SH-SY5Y (cell line): ENCODE measurements around the gene RPS6KA4.

ENCODE experiments used
- GATA2 ChIP-seq: IDR thresholded peaks from 2 replicates; pipeline ENCODE4 v1.6.1; 2011; ENCODE audit warnings: mild to moderate bottlenecking, low read depth, low read length
- GATA3 ChIP-seq: IDR thresholded peaks from 2 replicates; pipeline ENCODE4 v1.6.1; 2011; ENCODE audit warnings: low read depth, mild to moderate bottlenecking, low read length, moderate library complexity

DNA sequence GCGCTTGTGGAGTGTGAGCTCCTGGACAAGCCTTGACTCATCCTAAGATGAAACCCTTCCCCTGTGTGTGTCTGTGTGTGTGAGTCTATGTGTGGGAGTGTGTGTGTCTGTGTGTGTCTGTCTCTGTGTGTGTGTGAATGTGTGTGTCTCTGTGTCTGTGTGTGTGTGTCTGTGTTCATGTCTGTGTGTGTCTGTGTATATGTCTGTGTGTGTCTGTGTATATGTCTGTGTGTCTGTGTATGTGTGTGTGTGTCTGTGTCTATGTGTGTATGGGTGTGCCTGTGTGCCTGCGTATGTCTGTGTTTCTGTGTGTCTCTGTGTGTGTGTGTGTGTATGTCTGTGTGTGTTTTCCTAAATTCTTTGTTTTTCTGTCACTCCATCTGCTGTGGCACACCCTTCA is 48.7 kb downstream of the RPS6KA4 start:
- TF ChIP-seq GATA3 (no peak), GATA2 (no peak)
